Embryonic facial prominence (tissue), 1 donor: ENCODE measurements around the gene BBOF1.
A peak's percentile ranks its signal among the peaks of the same experiment; 100 is the strongest.
"Not testable (repeated sequence)": the region's sequence is repeated elsewhere in the genome, so short reads cannot be mapped to it uniquely, and the experiment has no call there.

Experiments used
- DNase-seq: peaks from one replicate; pipeline ENCODE4 v3.0.0-alpha.2; 2016; ENCODE audit errors: extremely low spot score

The BBOF1 gene

DNA sequence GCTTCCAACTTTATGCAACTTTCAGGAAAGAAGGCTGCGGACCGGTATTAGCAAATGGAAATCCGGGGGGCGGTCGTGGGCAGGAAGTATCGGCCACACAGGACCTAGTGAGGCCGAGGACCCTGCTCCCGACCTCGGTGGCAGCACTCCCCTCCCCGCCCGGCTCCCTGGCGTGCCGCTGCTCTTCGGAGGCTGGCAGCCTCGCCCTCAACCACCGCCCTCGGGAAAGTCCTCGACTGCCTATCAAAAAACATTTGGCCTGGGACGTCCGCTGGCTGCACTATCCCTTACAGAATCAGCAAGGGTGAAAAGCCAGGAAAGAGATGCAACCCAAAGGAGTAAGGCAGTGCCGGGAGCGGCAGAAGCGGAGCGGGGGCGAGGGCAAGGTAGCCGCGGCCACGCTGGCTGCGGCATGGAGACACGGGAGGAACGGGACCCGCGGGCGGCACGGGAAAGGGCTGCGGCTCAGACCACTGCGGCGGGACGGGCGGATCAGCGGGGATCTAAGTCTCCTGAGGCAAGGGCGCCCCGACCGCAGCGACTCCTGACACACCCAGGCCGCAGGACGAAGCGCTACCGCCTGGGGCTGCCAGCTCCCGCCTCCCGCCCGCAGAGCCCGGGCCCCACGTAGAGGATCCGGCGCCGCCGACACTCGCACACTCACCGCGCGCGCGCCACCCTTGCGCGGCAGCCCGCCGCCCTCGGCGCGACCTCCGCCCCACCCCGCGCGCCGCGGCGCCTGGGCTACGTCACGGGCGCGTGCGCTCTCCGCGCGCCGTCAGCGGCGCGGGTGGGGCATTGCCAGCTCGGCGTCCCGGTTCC is at the start of gene BBOF1, which contains the start of gene ENTPD5:
Gene BBOF1, plus strand, starts transcription at position 764 of the 822 bp plus-strand sequence. CDS start 130 bp downstream, outside the sequence.
Gene ENTPD5, minus strand, starts transcription at position 703 of the 822 bp plus-strand sequence. CDS start 31,186 bp downstream, outside the sequence.
- peak; percentile 69 for DNase-seq

DNA sequence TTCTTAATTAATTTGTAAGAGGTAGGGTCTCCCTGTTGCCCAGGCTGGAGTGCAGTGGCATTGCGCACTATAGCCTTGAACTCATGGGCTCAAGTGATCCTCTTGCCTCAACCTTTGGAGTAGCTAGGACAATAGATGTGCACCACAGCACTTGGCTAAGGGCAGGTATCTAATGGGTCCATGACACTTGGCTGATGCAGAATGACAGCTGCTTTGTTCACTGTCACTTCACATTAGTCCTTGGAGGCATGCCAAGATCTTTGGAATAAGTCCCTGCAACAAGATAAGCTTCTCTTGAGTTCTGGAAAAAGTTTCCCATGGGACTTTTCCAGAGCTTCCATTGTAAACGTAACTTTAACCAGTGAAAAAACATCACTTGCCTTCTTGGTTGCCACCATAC is 45.7 kb upstream of the BBOF1 start:
- no peak for DNase-seq

- DNase-seq: no peak
Measured at GRCh38 chr14:73976125-73976524, 43.0 kb upstream of the BBOF1 start.

DNA sequence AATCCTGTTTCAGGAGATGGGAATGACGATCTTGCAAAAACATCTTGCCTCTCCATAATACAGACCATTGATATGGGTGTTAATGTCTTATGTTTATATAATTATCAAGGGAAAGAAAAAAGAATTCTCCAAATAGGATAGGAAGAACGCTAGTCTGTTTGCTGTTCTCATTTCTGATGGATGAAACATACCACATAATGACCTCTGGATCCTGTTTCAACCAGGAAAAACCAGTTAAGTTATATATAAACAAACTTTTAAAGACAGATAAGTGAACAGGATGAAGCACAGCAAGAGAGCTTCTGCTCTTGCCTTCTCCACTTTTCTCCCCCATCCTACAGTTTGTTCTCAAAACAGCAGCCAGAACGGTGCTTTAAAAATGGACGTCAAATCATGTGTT is 41.3 kb upstream of the BBOF1 start:
- no peak for DNase-seq

GRCh38 chr14:73988065-73988464 is 31.1 kb upstream of the BBOF1 start:
- no peak for DNase-seq

GRCh38 chr14:73988656-73989055 is 30.5 kb upstream of the BBOF1 start:
- DNase-seq: not testable (repeated sequence)

GRCh38 chr14:73991092-73991491 is 28.1 kb upstream of the BBOF1 start:
- DNase-seq: no peak

DNA sequence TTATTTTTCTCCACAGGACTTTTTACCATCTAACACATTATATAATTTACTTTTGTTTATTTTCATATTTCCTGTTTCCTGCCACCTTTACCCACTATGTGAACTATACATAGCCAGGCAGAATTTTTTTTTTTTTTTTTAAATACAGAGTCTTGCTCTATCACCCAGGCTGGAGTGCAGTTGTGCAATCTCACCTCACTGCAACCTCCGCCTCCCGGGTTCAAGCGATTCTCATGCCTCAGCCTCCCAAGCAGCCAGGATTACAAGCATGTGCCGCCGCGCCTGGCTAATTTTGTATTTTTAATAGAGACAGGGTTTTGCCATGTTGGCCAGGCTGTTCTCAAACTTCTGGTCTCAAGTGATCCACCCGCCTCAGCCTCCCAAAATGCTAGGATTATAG is 24.2 kb upstream of the BBOF1 start:
- not testable (repeated sequence) for DNase-seq

- no peak for DNase-seq
Measured at GRCh38 chr14:73995977-73996378, 23.2 kb upstream of the BBOF1 start.

DNA sequence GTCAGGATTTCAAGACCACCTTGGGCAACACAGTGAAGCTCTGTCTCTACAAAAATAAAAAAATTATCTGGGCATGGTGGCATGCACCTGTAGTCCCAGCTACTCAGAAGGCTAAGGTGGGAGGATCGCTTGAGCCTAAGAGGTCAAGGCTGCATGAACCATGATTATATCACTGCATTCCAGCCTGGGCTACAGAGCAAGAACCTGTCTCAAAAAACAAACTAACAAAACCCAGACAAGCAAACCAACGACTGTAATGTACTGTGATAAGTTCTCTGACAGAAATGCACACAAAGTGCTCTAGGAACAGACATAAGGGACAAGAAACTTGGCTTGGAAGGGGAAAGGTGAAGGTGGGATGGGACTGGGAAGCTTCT is 22.4 kb upstream of the BBOF1 start:
- DNase-seq: no peak

DNA sequence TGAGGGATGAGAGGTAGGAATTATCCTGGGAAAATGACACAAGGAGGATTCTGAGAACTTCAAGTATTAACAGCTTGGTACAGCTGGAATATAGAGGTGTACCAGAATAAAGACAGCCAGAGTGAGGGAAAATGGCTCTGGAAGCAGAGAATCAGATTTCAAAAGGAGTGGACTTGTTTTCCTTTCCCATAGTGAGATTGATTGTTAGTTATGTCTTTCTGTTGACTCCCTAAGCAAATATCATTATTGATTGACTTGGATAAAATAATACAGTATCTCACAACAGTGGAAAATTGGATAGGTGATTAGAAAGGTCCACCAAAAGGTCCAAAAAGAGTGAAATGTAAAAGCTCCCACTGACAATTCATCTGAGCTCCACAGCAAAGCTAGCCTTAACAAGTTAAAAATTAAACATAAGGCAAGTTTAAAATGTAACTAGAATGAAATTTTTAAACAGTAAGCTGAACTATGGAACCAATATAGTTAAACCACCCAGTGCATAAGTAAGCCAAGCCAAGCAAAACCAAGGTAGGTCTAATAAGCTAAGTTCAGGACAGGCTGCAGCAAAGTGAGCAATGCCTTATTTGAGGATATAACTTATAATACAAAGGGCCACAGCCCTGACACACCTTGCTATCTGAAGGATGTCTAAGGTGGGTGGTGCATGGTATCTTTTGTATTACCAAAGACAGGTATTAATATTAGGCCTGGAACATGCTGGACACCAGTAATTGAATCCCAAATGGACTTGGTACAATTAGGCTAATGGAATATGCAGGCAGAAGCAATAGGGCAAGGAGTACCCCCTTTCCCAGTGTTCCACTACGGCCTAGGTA is 21.8 kb upstream of the BBOF1 start:
- no peak for DNase-seq

DNA sequence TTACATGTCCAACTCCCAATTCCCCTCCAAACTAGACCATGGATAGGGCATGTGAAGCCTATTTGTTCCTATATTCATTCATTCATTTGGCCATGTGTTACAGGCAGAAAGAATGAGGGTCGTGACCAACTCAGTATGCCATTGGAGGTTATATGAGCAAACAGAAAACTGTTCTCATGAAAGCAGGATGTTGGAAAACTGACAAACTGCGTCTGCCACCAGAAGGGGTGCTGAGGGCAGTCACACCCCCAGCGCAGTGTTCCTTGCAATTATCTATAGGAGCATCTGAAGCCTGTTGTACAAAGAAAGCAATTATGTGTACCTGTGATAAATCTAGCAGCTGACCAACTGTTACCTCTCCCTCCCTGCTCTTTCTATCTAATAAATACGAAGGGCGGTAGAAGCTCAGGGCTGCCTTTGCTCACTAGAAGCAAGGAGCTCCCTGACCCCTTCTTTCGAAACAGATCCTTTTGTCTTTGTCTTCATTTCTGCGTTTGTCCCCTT is 21.2 kb upstream of the BBOF1 start:
- DNase-seq: no peak

DNA sequence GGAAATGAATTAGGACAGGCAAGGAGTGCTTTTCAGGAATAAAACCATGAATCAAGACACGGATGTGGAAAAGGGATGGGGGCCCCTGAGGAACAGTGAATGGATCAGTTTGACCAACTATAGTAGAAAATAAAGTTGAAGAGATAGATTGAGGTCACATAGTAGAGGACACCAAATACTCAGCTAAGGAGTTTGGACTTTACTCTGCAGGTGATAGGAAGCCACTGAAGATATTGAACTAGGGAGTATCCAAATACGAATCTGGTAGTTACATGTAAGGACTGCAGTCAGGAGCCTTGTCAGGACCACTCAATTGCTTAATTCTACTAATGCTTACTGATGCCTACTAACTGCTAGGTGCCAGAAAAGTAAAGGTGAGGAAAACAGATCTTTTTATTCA is 20.4 kb upstream of the BBOF1 start:
- DNase-seq: no peak

GRCh38 chr14:74005664-74006063 is 13.5 kb upstream of the BBOF1 start:
- not testable (repeated sequence) for DNase-seq

- no peak for DNase-seq
Measured at GRCh38 chr14:74008843-74009499, 10.2 kb upstream of the BBOF1 start.

GRCh38 chr14:74014299-74014698 is 4.8 kb upstream of the BBOF1 start:
- DNase-seq: no peak

- DNase-seq: no peak
Measured at GRCh38 chr14:74015176-74015575, 4.0 kb upstream of the BBOF1 start.

GRCh38 chr14:74015963-74016362 is 3.2 kb upstream of the BBOF1 start:
- DNase-seq: no peak

GRCh38 chr14:74018174-74018585 is 969 bp upstream of the BBOF1 start:
- peak; percentile 19 for DNase-seq

- DNase-seq: no peak
Measured at GRCh38 chr14:74019408-74020137, 424 bp downstream of the BBOF1 start.

DNA sequence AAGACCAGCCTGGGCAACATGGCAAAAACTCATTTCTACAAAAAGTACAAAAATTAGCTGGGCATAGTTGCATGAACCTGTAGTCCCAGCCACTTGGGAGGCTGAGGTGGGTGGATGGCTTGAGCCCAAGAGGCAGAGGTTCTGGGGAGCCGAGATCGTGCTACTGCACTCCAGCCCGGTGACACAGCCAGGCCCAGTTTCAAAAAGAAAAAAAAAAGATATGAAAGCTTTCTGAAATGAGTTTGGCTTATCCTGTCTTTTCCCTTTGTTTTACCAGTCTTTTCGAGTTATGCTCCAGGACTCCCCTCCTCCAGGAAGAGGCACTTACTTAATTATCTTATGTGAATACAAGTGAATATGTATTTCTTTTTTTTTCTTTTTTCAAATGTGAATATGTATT is 3.2 kb downstream of the BBOF1 start:
- no peak for DNase-seq
